Adipocyte (in vitro differentiated cells): ENCODE results near the gene STK32B.
A peak's percentile ranks its signal among the peaks of the same experiment; 100 is the strongest.

Experiments
- DNase-seq: peaks from one replicate; pipeline ENCODE4 v3.0.0-alpha.2; 2015; ENCODE audit warnings: low read depth
- H3K27me3 ChIP-seq: replicated peaks from 2 replicates; pipeline ENCODE4 v1.7.0; 2013; ENCODE audit warnings: mild to moderate bottlenecking, low read length, moderate library complexity; ENCODE audit not compliant: control insufficient read depth, insufficient read depth
- H3K36me3 ChIP-seq: 2 replicates; pipeline ENCODE4 v1.7.0; 2013; ENCODE audit warnings: low read length, mild to moderate bottlenecking, moderate library complexity; ENCODE audit not compliant: control insufficient read depth, insufficient read depth, severe bottlenecking
- H3K4me1 ChIP-seq: 2 replicates; pipeline ENCODE4 v1.7.0; 2013; ENCODE audit warnings: mild to moderate bottlenecking, low read length, moderate library complexity; ENCODE audit not compliant: control insufficient read depth, insufficient read depth
- H3K4me3 ChIP-seq: 2 replicates; pipeline ENCODE4 v1.7.0; 2013; ENCODE audit warnings: mild to moderate bottlenecking, low read length, moderate library complexity
- H3K9ac ChIP-seq: 2 replicates; pipeline ENCODE4 v1.7.0; 2013; ENCODE audit warnings: mild to moderate bottlenecking, low read length, moderate library complexity
- H3K9me3 ChIP-seq: 2 replicates; pipeline ENCODE4 v1.7.0; 2013; ENCODE audit warnings: mild to moderate bottlenecking, low read length, moderate library complexity; ENCODE audit not compliant: control insufficient read depth

STK32B gene

DNA sequence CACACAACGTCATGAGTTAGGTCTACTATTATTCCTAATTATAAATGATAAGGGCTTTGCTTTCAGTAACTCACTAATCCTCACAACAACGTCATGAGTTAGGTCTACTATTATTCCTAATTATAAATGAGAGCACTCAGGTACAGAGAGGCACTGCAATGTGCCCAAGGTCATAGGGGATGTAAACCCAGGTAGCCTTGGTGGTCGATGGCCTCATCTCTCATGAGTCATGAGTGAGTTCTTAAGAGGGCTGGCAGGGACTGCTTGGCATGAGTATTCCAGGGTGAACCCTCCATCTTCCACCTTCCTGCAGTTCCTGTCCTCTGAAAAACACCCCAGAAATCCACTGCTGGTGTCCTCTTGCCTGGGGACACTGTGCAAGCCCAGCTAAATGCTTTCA, 317.1 kb downstream of the STK32B start:
- no peak for DNase-seq
- H3K27me3 ChIP-seq = no peaks in the 10 kb centered on the region
- no peaks in the 10 kb centered on the region for H3K36me3 ChIP-seq
- H3K4me3 ChIP-seq = no peak overlapping the region
- peaks cover 26% of the 10 kb centered on the region for H3K4me1 ChIP-seq
- no peak overlapping the region for H3K9ac ChIP-seq
- H3K9me3 ChIP-seq = no peaks in the 10 kb centered on the region

DNA sequence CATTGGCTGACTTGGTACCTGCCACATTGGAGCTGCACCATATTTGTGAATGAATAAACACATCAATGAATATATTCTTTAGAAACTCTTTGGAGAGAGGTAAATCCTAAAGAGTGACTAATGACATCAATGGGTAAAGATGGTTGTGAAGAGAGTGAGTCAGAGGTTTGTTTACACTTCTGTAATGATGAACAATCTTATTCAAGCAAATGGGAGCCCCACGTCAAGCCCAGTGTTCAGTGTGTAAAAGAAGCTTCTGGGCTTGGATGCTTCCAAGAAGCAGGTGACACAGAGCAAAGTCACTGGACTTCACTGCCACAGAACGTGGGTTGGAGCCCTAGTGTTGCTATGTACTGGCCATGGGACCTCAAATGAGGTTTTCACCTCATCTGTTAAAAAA, 319.0 kb downstream of the STK32B start:
- H3K9me3 ChIP-seq = peaks cover 5% of the 10 kb centered on the region
- H3K9ac ChIP-seq = no peak overlapping the region
- H3K36me3 ChIP-seq = no peaks in the 10 kb centered on the region
- no peak overlapping the region for H3K4me3 ChIP-seq
- H3K4me1 ChIP-seq = peaks cover 26% of the 10 kb centered on the region
- DNase-seq = peak; percentile 34
- no peaks in the 10 kb centered on the region for H3K27me3 ChIP-seq

DNA sequence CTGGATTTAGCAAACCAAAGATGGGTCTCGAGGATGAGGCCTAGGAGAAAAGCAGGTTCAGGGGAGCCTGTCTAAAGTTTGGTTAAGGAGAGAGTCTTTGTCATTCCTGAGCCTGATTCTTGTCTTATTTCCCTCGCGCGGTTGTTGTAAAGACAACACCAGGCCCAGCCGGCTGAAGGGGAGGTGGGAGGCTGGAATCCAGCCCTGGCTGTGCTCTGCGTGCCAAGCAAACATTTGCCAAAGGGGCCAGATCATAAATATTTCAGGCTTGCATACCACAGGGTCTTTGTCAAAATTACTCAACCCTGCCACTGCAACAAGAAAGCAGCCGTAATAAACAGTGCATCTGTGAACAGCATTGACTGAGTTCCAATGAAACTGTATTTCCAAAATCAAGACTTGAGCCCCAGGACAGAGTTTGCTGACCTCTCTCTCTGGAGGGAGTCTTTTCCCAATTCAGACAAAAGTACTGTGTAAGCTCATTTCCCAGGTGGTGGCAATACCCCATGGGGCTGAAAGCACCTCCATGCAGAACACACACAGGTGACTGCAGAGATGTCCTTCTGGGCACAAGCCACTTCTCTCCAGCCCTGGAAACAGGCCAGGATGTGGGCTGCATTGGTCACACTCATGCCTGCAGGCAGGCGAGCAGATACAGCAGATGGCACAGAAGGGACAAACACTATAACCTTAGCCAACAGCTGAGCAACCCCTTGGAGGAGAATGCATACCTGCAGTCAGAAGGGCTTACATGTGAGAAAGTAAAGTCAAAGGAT, 320.3 kb downstream of the STK32B start:
- Histone ChIP-seq H3K9ac (no peak overlapping the region), H3K36me3 (no peaks in the 10 kb centered on the region), H3K27me3 (no peaks in the 10 kb centered on the region)

DNA sequence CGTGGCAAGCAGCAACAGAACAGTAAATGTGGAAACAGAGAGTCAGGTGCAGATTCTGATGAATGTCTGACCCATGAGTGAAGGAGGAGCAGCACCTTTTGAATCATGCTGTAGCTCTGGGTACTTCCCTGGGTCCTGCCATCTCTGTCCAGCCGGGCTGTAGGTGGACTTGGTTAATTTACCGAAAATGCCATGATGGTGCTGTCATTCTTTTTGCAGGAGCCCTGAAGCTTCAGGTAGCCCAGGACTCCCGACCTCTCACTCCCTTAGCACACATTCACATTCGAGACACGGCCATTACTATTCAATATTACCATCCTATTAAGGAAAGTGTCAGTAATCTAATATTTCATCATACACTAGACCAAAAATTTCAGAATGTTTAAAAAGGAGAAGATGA, 320.9 kb downstream of the STK32B start:
- no peak for DNase-seq
- H3K4me3 ChIP-seq = no peak overlapping the region

More for the DNA sequence above, 320.3 kb downstream of the STK32B start:
- Histone ChIP-seq H3K9me3 (peaks cover 5% of the 10 kb centered on the region), H3K4me1 (peaks cover 15% of the 10 kb centered on the region), H3K4me3 (no peak overlapping the region)
- peak; percentile 85 for DNase-seq

DNA sequence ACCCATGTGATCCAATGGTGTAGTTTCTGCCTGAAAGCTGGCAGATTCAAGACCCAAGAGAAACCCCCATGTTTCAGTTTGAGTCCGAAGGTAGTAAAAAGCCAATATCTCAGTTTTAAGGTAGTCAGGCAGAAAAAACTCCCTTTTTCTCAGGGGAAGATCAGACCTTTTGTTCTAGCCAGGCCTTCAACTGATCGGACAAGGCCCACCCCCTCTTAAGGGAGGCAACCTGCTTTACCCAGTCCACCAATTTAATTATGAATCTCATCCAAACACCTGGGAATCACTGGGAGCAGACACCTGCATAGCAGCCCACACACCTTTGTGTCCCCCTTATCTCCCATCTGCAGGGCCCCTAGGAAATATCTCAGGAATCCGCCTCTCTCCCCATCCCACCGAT, 322.0 kb downstream of the STK32B start:
- Histone ChIP-seq H3K9ac (no peak overlapping the region), H3K36me3 (no peaks in the 10 kb centered on the region), H3K4me1 (peaks cover 11% of the 10 kb centered on the region), H3K27me3 (no peaks in the 10 kb centered on the region), H3K9me3 (peaks cover 9% of the 10 kb centered on the region), H3K4me3 (no peak overlapping the region)
- DNase-seq = no peak

More for the DNA sequence above, 320.9 kb downstream of the STK32B start:
- H3K9ac ChIP-seq = no peak overlapping the region
- peaks cover 5% of the 10 kb centered on the region for H3K9me3 ChIP-seq
- H3K4me1 ChIP-seq = peaks cover 11% of the 10 kb centered on the region
- no peaks in the 10 kb centered on the region for H3K36me3 ChIP-seq
- H3K27me3 ChIP-seq = no peaks in the 10 kb centered on the region

DNA sequence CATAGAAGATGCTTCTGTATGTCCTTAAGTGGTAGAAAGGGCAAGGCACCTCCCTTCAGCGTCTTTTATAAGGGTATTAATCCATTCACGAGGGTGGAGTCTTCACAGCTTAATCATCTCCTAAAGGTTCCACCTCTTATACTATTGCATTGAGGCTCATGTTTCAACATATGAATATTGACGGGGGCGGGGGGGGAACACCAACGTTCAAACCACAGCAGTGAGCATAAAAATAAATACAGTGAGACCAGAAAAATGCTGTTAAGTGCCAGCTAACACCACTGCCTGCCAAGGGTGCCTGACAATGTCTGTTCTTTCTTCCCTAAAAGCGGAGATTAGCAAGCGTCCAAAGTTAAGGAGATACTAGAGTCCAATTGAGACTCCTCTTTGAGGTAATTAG, 323.3 kb downstream of the STK32B start:
- DNase-seq = no peak
- Histone ChIP-seq H3K4me3 (no peak overlapping the region), H3K9ac (no peak overlapping the region), H3K36me3 (no peaks in the 10 kb centered on the region), H3K4me1 (peaks cover 11% of the 10 kb centered on the region), H3K27me3 (no peaks in the 10 kb centered on the region), H3K9me3 (peaks cover 9% of the 10 kb centered on the region)

DNA sequence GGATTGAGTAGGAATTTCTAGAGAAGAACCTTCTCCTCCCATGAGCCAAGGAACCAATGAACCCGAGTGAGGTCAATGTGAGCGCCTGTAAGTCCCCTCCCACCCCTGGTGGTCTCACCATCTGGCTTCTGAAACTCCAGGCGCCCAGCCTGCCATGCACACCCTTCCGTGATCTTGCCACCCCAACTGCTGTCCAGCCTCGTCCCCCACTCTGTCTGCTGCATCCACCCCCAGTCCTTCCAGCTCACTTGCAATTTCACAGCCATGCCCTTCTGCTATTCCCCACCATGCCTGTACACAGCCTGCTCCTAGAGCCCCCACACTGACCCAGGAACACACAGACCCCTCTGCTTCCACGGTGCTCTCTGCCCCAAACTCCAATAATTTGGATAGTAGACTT, 323.7 kb downstream of the STK32B start:
- H3K9ac ChIP-seq = no peak overlapping the region
- H3K9me3 ChIP-seq = peaks cover 9% of the 10 kb centered on the region
- no peaks in the 10 kb centered on the region for H3K27me3 ChIP-seq
- peaks cover 11% of the 10 kb centered on the region for H3K4me1 ChIP-seq
- no peaks in the 10 kb centered on the region for H3K36me3 ChIP-seq
- H3K4me3 ChIP-seq = no peak overlapping the region
- DNase-seq = no peak

DNA sequence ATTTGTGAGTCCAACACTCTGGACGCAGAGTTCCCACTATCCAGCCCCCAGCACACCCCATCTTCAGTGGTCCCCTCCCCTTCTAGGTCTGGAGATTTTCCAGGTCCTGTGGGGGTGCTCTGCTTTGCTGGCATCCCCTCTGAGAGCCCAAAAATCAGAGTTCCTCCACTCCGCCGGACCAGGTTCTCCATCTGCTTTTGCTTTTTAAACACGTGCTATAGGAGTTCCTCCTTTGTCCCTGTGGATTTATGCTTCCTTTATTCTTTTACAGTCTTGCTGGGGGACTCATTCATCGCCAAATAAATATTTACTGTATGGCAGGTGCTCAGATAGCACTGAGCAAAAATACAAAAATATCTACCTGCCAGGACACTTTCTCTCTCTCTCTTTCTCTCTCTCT, 324.7 kb downstream of the STK32B start:
- DNase-seq = no peak

DNA sequence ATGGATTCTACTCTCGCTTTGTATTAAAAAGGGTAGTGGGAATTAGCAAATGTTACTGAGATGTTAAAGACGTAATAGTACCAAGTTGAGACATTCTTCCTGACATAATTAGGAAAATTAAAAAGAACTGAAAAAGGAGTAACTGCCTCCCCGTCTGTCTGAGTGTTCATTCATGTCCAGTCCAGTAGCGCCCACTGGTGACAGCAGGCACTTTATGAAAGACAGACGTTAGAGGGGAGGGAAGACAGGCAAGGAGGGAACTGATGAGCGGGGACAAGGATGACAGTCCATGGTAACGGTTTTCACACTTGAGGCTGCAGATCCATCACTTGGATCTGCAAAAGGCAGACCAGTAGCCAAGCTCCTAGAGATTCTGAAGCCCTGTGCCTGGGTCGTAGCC, 326.7 kb downstream of the STK32B start:
- no peak overlapping the region for H3K4me3 ChIP-seq
- peak; percentile 54 for DNase-seq
- peaks cover 9% of the 10 kb centered on the region for H3K9me3 ChIP-seq
- H3K4me1 ChIP-seq = peaks cover 5% of the 10 kb centered on the region
- no peaks in the 10 kb centered on the region for H3K27me3 ChIP-seq
- no peak overlapping the region for H3K9ac ChIP-seq
- no peaks in the 10 kb centered on the region for H3K36me3 ChIP-seq

More for the DNA sequence above, 324.7 kb downstream of the STK32B start:
- Histone ChIP-seq H3K9me3 (peaks cover 9% of the 10 kb centered on the region), H3K4me3 (no peak overlapping the region), H3K36me3 (no peaks in the 10 kb centered on the region), H3K4me1 (peaks cover 11% of the 10 kb centered on the region), H3K27me3 (no peaks in the 10 kb centered on the region), H3K9ac (no peak overlapping the region)

DNA sequence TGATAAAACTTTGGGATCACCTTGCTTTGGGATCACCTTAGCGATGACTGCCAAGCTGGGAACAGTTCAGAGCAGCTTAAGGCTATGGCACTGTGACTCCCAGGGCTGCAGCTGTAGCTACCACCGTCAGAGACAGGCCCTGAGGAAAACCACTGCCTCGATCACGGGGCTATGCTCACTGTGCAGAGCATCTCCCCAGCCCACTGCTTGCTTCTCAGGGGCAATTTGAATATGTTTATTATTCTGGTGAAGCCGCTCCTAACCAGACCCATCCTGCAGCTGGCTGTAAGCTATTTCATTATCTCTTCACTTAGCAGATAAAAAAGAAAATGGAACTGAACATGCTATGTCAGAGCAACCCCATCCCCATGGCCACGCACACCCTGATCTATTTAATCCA, 328.6 kb downstream of the STK32B start:
- Histone ChIP-seq H3K27me3 (no peaks in the 10 kb centered on the region), H3K9me3 (peaks cover 4% of the 10 kb centered on the region), H3K4me3 (no peak overlapping the region), H3K36me3 (no peaks in the 10 kb centered on the region), H3K4me1 (peaks cover 5% of the 10 kb centered on the region), H3K9ac (no peak overlapping the region)
- no peak for DNase-seq

DNA sequence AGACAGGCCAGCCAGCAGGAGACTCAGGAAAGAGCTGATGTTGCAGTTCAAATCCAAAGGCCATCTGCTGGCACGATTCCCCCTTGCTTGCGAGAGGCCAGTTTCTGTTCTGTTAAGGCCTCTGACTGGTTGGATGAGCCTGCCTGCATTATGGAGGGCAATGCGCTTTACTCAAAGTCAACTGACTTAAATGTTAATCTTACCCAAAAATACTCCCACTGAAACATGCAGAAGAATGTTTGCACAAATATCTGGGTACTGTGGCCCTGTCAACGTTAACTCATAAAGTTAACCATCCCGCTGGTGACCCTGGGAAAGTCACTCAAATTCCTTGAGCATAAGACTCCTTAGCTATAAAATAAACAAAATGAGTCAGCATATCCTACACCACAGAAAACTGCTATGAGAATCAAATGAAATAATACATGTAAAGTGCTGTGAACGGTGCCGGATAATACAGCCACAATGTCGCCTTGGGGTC, 330.7 kb downstream of the STK32B start:
- no peak overlapping the region for H3K4me3 ChIP-seq
- H3K27me3 ChIP-seq = no peaks in the 10 kb centered on the region
- H3K36me3 ChIP-seq = no peaks in the 10 kb centered on the region
- DNase-seq = peak; percentile 76
- H3K4me1 ChIP-seq = peaks cover 12% of the 10 kb centered on the region
- H3K9ac ChIP-seq = no peak overlapping the region
- peaks cover 4% of the 10 kb centered on the region for H3K9me3 ChIP-seq
